Urothelium cell line (cell line): ENCODE results near the gene ZBED3.

Experiments used
- DNase-seq: peaks from one replicate; pipeline ENCODE4 v3.0.0; 2011; ENCODE audit warnings: low spot score, mixed read lengths
- FAIRE-seq: peaks from 2 replicates; lab custom pipeline; 2011; peaks lifted over from hg19 to GRCh38; lab: Jason Lieb, UNC

Gene ZBED3

DNA sequence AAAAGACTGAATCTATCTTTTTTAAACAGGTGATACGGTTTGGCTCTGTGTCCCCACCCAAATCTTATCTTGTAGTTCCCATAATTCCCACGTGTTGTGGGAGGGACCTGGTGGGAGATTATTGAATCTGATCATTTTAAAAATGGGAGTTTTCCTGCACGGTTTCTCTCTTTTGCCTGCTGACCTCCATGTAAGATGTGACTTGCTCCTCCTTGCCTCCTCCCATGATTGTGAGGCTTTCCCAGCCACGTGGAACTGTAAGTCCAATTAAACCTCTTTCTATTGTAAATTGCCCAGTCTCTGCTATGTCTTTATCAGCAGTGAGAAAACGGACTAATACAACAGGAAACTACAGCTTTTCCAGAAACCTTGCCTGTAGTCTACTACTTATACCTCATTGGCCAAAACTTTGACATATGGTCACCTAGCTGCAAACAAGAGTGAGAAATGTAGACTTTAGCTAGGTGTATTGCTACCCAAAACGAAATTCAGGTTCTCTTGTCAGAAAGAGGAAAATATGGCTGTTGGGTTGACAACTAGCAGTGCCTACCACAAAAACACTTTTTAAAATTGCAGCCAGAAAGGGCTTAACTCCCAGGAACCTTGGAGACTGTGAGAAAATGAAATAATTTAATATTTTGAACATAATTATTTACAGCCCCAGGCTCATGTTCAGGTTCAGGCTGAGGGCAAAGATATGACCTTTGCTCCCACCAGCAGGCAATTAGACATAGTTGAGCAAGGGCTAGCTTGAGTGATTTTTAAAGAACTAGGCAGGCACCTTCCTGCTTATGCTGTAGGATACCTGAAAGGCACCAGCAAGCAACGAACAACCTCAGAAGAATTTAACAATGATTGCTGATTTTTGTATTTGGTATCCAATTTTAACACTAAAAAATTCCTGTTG, 64.3 kb downstream of the ZBED3 start:
- FAIRE-seq (no peak), DNase-seq (no peak)
